ENCODE data around the gene TCF25.

TCF25 gene

DNA sequence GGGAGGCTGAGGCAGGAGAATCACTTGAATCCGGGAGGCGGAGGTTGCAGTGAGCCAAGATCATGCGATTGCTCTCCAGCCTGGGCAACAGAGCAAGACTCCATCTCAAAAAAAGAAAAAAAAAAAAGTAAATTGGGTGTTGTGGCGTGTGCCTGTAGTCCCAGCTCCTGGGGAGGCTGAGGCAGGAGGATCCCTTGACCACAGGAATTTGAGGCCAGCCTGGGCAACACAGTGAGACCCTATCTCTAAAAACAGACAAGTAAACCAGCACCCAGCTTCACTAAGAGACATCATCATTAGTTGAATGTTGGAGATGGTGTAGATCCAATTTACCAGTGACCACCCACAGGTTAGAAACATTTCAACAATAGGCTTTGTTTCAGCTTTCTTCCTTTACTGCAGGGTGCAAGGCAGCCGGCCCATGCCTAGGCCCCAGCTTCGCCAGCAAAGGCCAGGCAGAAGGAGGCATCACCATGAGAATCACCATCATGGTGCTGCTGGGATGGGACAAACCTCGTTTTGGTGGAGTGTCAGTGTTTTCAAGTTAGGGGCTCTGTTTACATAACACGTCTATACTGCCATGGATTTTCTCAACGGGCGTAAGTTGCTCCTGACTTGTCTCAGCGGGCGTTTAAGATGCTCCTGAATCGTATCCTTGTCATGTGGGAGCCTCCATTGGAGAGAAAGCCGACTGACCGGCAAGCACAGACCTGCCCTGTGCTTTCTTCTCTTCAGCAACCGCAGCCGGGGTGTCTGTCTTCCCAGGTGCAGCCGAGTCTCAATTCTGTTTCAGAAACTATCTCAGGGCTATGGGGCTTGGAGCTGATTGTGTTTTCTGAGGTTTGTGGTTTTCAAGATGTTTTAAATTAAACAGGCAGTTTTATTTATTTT, 7.3 kb downstream of the TCF25 start:
- no peak for DNase-seq

DNA sequence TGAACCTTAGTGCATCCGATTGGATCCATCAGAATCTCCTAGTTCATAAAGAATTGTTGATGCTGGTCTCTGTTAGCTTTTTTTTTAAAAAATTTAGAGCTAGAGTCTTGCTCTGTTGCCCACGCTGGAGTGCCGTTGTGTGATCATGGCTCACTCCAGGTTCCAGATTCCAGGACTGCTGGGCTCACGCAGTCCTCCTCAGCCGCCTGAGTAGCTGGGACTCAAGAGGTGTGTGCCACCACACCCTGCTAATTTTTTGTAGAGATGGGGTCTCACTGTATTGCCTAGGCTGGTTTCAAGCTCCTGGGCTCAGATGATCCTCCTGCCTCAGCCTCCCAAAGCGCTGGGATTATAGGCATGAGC, 8.0 kb downstream of the TCF25 start:
- no peak for TF ChIP-seq POLR2A (IDR thresholded peaks at IDR 0.05; ENCODE audit: low read length)
- no peak for TF ChIP-seq GATA1 (IDR thresholded peaks at IDR 0.05; ENCODE audit: low read depth, low read length)
- DNase-seq: no peak

More for the DNA sequence above, 7.3 kb downstream of the TCF25 start:
- TF ChIP-seq POLR2A (IDR thresholded peaks at IDR 0.05; ENCODE audit: low read length) (no peak), GATA1 (IDR thresholded peaks at IDR 0.05; ENCODE audit: low read depth, low read length) (no peak)

DNA sequence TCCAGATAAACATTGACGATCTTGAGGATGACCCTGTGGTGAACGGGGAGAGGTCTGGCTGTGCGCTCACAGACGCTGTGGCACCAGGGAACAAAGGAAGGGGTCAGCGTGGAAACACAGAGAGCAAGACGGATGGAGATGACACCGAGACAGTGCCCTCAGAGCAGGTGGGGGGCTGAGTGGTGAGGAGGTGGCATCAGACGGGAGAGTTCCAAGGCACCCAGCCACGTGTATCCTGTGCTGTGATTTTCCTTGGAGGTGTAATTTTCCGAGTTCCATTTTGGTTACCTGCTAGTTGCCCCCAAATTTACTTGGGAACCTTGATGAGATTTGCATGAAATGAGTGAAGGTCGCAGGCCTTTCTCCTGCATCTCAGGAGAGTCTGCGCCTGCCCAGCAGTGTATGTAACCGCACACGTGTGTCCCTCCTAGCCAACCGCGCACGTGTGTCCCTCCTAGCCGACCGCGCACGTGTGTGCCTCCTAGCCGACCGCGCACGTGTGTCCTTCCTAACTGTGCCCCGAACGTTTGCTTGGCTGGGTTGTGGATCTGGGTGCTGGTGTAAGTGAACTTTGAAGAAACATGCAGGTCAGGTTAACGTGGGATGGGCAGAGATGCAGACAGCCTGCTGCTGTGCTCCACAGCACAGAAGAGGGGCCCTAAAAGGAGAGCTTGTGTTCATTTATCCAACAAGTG, 10.1 kb downstream of the TCF25 start:
- no peak for DNase-seq
- TF ChIP-seq GATA1 (IDR thresholded peaks at IDR 0.05; ENCODE audit: low read depth, low read length) (no peak), POLR2A (IDR thresholded peaks at IDR 0.05; ENCODE audit: low read length) (no peak)

DNA sequence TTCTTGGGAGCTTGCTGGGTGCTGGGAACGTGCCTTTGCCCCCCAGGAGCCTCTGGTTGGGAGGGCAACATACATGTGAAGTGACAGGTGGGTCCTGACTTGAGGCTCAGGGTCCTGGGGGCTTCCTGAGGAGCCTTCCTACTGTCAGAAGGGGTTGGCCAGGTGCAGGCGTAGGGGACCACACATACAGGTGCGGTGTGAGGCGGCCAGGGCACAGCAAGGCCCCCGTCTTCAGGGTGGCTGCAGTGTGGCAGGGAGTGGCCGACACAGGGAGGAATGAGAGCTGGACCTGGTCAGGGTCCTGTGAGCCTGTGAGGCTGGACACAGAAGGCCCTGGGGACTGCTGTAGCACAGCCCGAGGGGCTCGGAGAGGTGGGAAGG, 10.6 kb downstream of the TCF25 start:
- TF ChIP-seq GATA1 (IDR thresholded peaks at IDR 0.05; ENCODE audit: low read depth, low read length) (no peak), POLR2A (IDR thresholded peaks at IDR 0.05; ENCODE audit: low read length) (no peak)
- DNase-seq: no peak

DNA sequence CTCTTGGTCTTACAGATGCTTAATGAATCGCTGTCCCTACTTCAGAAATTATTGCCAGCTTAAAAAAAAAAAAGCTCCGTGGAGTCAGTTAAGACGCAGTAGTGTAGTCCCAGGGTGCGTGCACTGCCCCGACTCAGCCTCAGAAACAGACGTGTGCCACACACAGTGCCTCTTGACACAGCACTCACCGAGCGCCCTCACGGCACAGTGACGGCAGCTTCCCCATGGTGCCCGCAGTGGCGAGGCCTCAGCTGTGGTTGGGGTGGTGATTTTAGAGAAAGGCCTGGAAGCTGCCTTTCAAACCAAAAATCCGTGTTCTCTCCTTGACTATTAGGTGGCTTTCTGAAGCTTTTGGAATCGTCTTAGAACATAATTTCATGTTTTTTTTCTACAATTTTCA, 13.9 kb downstream of the TCF25 start:
- no peak for TF ChIP-seq POLR2A (IDR thresholded peaks at IDR 0.05; ENCODE audit: low read length)
- TF ChIP-seq GATA1 (IDR thresholded peaks at IDR 0.05; ENCODE audit: low read depth, low read length): no peak
- DNase-seq: no peak

DNA sequence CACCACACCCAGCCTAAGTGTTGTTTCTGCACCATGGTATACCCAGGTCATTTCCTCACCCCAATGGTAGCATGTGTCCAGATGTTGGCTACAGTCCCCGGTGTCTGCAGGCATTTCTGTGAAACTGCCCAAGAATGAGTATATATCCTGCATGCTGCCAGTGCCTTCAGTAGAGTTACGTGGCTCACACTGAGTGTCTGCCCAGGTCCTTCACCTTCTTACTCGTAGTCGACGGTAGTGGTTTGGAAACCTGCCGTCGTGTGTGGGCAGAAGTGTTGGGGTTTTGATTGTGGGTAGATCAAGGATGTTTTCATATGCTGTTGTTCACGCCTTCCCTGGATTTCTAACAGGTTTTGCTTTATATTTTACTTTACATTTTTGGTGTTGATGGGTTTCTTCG, 16.8 kb downstream of the TCF25 start:
- TF ChIP-seq POLR2A (IDR thresholded peaks at IDR 0.05; ENCODE audit: low read length) (no peak), GATA1 (IDR thresholded peaks at IDR 0.05; ENCODE audit: low read depth, low read length) (no peak)

DNA sequence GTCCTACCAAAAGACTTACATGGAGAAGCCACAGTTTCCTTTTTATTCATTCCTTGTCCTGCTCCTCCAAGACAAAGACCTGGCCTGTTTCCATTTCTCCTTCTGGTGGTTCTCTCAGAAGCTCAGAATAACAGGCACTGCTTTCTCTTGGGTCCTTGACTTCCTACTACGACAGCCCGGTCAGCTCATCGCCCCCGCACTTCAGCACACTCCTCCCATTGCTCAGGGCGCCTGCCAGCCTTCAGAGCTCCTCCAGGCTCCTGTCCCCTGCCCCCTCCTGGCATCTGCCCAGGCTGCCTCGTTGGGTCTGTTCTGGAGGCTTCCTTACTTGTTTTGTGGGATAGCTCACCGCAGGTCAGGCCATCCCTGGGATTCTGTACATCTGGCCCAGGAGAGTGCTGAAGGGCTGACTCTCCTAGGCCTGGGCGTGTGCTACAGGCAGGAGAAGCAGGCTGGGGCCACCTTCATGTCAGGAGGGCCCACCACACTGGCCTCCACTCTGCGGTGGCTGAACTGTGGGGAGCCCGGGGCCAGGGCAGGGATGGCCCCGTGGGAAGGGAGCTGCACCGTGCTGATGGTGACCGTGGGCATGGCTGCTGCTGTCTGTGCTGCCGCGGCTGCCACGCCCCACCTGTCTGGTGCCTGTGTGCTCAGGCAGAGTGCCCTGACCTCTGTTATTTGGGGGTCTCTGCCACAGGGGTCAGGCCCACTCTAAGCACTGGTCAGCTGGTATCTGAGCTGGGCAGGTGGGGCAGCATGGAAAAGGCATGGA, 17.7 kb downstream of the TCF25 start:
- TF ChIP-seq POLR2A (IDR thresholded peaks at IDR 0.05; ENCODE audit: low read length) (no peak), GATA1 (IDR thresholded peaks at IDR 0.05; ENCODE audit: low read depth, low read length) (no peak)
- no peak for DNase-seq

More for the DNA sequence above, 16.8 kb downstream of the TCF25 start:
- DNase-seq: no peak

DNA sequence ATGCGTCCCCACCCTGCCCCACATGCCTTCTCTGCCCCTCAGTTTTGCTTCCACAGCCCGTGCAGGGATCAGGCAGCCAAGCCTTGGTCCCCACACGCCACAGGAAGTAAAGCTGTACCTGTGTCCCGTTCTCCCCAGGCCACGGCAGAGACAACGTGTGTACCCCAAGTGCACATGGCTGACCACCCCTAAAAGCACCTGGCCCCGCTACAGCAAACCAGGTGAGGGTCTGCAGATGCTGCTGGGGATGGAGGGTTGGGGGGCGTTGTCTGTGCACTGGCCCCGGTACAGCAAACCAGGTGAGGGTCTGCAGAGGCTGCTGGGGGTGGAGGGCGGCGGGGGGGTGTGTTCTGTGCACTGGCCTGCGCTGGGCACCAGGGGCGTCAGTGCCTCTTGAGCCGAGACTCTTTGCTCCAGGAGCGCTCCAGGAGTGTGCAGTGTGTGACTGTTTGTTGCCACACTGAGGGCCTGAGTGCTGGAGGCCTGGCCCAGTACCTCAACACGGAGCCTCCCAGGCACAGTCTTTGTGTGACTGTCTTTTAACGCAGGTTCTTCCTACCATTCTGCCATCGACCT, 18.8 kb downstream of the TCF25 start:
- TF ChIP-seq POLR2A (IDR thresholded peaks at IDR 0.05; ENCODE audit: low read length) (no peak), GATA1 (IDR thresholded peaks at IDR 0.05; ENCODE audit: low read depth, low read length) (no peak)
- no peak for DNase-seq

DNA sequence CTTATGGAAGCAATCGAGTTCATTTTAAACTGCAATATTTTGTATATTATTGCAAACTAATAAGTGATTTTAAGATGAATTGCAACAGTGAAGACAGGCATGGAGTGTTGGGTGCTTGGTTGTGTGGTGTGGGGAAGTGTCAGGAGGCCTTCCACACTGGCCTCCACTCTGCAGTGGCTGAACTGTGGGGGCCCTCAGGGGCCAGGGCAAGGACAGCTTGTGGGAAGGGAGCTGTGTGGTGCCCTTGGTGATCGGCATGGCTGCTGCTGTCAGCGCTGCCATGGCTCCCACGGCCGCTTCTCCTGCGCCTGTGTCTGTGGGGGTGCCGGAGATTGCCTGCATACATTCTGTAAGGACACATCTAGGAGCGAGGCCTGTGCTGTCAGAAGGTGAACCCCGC, 19.2 kb downstream of the TCF25 start:
- DNase-seq: no peak
- TF ChIP-seq GATA1 (IDR thresholded peaks at IDR 0.05; ENCODE audit: low read depth, low read length) (no peak), POLR2A (IDR thresholded peaks at IDR 0.05; ENCODE audit: low read length) (no peak)

DNA sequence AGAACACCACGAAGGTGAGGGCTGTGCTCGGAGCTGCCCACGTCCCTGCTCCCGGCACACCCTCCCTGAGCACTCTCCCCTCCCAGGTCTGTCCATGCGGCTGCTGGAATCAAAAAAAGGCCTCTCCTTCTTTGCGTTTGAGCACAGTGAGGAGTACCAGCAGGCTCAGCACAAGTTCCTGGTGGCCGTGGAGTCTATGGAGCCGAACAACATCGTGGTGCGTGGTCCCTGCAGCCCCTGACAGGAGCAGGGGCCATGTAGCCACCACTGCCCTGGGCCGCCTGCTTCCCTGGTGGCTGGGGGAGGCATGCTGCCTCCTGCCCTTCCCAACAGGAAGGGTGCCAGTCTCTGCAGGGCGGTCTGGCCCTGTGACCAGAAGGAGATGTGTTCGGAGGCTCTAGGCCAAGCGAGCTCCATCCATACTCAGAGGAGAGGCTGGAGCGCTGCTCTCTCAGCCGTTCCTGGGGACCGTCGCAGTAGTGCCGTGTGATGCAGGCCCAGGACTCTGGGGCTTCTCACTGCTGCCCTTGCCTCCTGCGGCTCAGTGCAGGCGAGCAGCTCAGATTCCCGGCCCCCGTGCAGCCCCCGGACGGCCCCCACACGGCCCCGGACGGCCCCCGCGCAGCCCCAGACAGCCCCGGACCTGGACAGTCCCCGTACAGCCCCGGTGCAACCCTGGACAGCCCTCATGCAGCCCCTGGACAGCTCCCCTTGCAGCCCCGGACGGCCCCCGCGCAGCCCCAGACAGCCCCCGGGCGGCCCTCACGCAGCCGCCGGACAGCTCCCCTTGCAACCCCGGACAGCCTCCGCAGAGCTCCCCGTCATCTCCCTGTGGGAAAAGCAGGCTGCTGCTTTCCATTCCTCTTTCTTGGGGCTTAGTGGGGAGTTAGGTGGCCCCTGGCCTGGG, 20.5 kb downstream of the TCF25 start:
- DNase-seq: no peak
- TF ChIP-seq GATA1 (IDR thresholded peaks at IDR 0.05; ENCODE audit: low read depth, low read length) (no peak), POLR2A (IDR thresholded peaks at IDR 0.05; ENCODE audit: low read length) (no peak)

DNA sequence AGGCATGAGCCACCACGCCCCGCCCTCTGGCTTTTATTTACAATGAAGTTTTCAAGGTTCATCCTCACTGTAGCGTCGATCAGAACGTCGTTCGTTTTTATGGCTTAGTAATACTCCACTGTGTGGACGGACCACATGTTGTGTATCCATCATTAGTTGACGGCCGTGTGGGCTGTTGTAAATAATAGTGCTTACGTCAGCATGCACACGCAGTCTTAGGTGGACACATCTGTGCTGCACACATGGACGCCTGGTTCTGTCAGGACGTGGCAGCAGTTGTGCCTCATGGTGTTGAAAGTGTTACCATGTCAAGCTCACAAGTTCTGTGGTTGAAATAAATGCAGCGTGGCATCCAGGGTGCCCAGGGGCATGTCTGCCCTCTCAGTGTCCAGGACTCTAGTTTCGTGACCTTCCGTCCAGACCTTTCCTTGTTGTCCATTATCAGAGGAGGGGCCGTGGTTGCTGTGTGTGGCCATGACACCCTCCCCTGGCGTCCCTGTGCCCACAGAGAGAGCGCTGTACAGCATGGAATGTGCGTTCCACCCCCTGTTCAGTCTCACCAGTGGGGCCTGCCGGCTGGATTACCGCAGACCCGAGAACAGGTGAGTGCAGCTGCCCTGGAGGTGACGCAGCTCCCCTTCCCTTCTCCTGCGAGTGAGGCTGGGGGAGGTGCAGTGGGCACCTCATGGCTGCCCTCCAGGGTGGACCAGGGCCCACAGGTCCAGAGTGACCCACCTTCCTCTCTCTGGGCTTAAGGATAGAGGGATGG, 22.3 kb downstream of the TCF25 start:
- no peak for DNase-seq
- TF ChIP-seq GATA1 (IDR thresholded peaks at IDR 0.05; ENCODE audit: low read depth, low read length): no peak
- no peak for TF ChIP-seq POLR2A (IDR thresholded peaks at IDR 0.05; ENCODE audit: low read length)

DNA sequence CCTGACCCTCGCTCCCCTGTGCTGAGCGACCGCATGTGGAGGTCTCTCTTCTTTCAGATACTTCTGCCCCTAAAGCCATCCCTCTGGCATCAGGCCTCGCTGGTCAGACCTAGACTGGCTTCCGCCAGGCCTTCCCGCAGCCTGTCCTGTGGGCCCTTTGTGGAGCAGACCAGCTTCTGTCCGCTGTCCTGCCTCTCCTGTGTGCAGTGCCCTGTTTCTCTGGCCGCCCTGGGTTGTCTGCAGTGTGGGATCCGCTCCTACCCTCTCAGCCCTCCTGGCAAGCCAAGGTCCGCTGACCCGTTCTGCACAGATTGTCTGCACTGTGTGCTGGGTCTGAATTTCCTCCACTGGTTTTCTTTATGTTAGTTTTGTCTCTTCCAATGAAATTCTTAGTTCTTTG, 23.8 kb downstream of the TCF25 start:
- TF ChIP-seq POLR2A (IDR thresholded peaks at IDR 0.05; ENCODE audit: low read length) (no peak), GATA1 (IDR thresholded peaks at IDR 0.05; ENCODE audit: low read depth, low read length) (no peak)
- no peak for DNase-seq

Measured in erythroblast (primary cell).